PC-9 (cell line): ENCODE measurements around the gene LRP1B.

ENCODE experiments used
- EZH2 ChIP-seq: fragments of 200-600 bp; sonication (generic); IDR thresholded peaks from 2 replicates; pipeline ENCODE4 v1.8.0; 2017; ENCODE audit warnings: antibody characterized with exemption, low read depth
- TF ChIP-seq, protein P1 (sequence below): fragments of 200-600 bp; sonication (generic); conservative IDR thresholded peaks from 2 replicates; pipeline ENCODE4 v1.6.1; 2017; ENCODE audit warnings: mixed run types, antibody characterized with exemption, mild to moderate bottlenecking, moderate library complexity

- TF ChIP-seq, protein P1, sequence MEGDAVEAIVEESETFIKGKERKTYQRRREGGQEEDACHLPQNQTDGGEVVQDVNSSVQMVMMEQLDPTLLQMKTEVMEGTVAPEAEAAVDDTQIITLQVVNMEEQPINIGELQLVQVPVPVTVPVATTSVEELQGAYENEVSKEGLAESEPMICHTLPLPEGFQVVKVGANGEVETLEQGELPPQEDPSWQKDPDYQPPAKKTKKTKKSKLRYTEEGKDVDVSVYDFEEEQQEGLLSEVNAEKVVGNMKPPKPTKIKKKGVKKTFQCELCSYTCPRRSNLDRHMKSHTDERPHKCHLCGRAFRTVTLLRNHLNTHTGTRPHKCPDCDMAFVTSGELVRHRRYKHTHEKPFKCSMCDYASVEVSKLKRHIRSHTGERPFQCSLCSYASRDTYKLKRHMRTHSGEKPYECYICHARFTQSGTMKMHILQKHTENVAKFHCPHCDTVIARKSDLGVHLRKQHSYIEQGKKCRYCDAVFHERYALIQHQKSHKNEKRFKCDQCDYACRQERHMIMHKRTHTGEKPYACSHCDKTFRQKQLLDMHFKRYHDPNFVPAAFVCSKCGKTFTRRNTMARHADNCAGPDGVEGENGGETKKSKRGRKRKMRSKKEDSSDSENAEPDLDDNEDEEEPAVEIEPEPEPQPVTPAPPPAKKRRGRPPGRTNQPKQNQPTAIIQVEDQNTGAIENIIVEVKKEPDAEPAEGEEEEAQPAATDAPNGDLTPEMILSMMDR, result no peak
- no peak for TF ChIP-seq EZH2
Observed at GRCh38 chr2:141271346-141271745, 859.5 kb downstream of the LRP1B start.
